HFFc6 (cell line): ENCODE data around the gene TMCO2. TPM values are rescaled to one million over a fixed set of nuclear protein-coding genes. Genes with fewer than 3 reads are reported as not detected.

Source experiments
- DNase-seq: peaks from one replicate; pipeline ENCODE4 v3.0.0-alpha.2; 2018
- H3K27ac Mint-ChIP-seq: 2 replicates; pipeline ENCODE4 v1.8.0; 2020; ENCODE audit warnings: mild to moderate bottlenecking, mixed read lengths
- H3K27me3 Mint-ChIP-seq: 2 replicates; pipeline ENCODE4 v1.8.0; 2021; ENCODE audit warnings: mild to moderate bottlenecking, moderate library complexity, mixed read lengths; ENCODE audit not compliant: insufficient read depth
- H3K36me3 Mint-ChIP-seq: 2 replicates; pipeline ENCODE4 v1.8.0; 2021; ENCODE audit warnings: low read depth, mixed read lengths
- H3K4me1 Mint-ChIP-seq: 2 replicates; pipeline ENCODE4 v1.8.0; 2020; ENCODE audit warnings: low read depth, mixed read lengths
- H3K4me3 Mint-ChIP-seq: 2 replicates; pipeline ENCODE4 v1.8.0; 2020; ENCODE audit warnings: mild to moderate bottlenecking, moderate library complexity, mixed read lengths
- H3K9me3 Mint-ChIP-seq: 2 replicates; pipeline ENCODE4 v1.8.0; 2020; ENCODE audit warnings: mild to moderate bottlenecking, mixed read lengths
- CTCF ChIP-seq: fragments of 200-600 bp; sonication (generic); IDR thresholded peaks from 2 replicates; pipeline ENCODE4 v1.5.0; 2021; ENCODE audit warnings: antibody characterized with exemption, mild to moderate bottlenecking
- total RNA-seq, 6 experiments: library from RNA; stranded (reverse); fragmentation: NEBNext Ultra II Directional; extraction: Animal tissue kit (Norgen Biotek cat#: 25700); gene quantifications; 2 replicates in 1 of 6; 3 replicates in 5 of 6; pipeline ENCODE4 v1.2.3, GENCODE V29; 2021

Gene TMCO2
- total RNA-seq, 6 experiments from 2014 or later, result not detected

- Mint-ChIP-seq H3K27ac (peak overlapping the region; percentile 99), H3K9me3 (no peaks in the 10 kb centered on the region), H3K36me3 (peaks cover 8% of the 10 kb centered on the region; the same call in 1 of the 2 replicates), H3K4me1 (peaks cover 23% of the 10 kb centered on the region), H3K27me3 (peaks cover 2% of the 10 kb centered on the region; the same call in 1 of the 2 replicates), H3K4me3 (peak overlapping the region; percentile 96)
- DNase-seq, result no peak
- TF ChIP-seq CTCF, result no peak
Measured at GRCh38 chr1:40257313-40257687, 9.6 kb downstream of the TMCO2 start.

GRCh38 chr1:40257688-40258444 lies 10.1 kb downstream of the TMCO2 start, which contains the start of gene ZMPSTE24:
Gene ZMPSTE24, plus strand, starts transcription at chr1:40258236. Its CDS starts 36 bp downstream, at chr1:40258272.
- peak within 1 kb of the TSS; percentile 99 for H3K27ac Mint-ChIP-seq
- H3K4me3 Mint-ChIP-seq, result peak within 1 kb of the TSS; percentile 96
- peaks cover 28% of the 10 kb centered on the region for H3K4me1 Mint-ChIP-seq
- no peaks in the 10 kb centered on the region for H3K9me3 Mint-ChIP-seq
- peaks cover 2% of the 10 kb centered on the region; the same call in 1 of the 2 replicates for H3K27me3 Mint-ChIP-seq
- TF ChIP-seq CTCF, result no peak
- peak; percentile 99 for DNase-seq
- H3K36me3 Mint-ChIP-seq, result peaks cover 12% of the 10 kb centered on the region

- H3K4me3 Mint-ChIP-seq, result peak overlapping the region; percentile 96
- no peak for DNase-seq
- no peak for TF ChIP-seq CTCF
- peak overlapping the region; percentile 99 for H3K27ac Mint-ChIP-seq
- H3K9me3 Mint-ChIP-seq, result no peaks in the 10 kb centered on the region
- H3K36me3 Mint-ChIP-seq, result peaks cover 18% of the 10 kb centered on the region
- peaks cover 33% of the 10 kb centered on the region for H3K4me1 Mint-ChIP-seq
- peaks cover 2% of the 10 kb centered on the region; the same call in 1 of the 2 replicates for H3K27me3 Mint-ChIP-seq
Measured at GRCh38 chr1:40258445-40258769, 10.7 kb downstream of the TMCO2 start.

- peaks cover 27% of the 10 kb centered on the region for H3K36me3 Mint-ChIP-seq
Measured at GRCh38 chr1:40264354-40264781, 16.6 kb downstream of the TMCO2 start.

GRCh38 chr1:40265298-40265697 lies 17.6 kb downstream of the TMCO2 start:
- Mint-ChIP-seq H3K27me3 (no peaks in the 10 kb centered on the region), H3K27ac (no peak overlapping the region), H3K4me1 (peaks cover 57% of the 10 kb centered on the region), H3K4me3 (no peak overlapping the region), H3K9me3 (no peaks in the 10 kb centered on the region), H3K36me3 (peaks cover 34% of the 10 kb centered on the region)
- no peak for DNase-seq
- no peak for TF ChIP-seq CTCF

More at GRCh38 chr1:40264354-40264781, 16.6 kb downstream of the TMCO2 start:
- H3K27me3 Mint-ChIP-seq, result no peaks in the 10 kb centered on the region
- TF ChIP-seq CTCF, result no peak
- no peak for DNase-seq
- H3K4me1 Mint-ChIP-seq, result peaks cover 49% of the 10 kb centered on the region
- no peak overlapping the region for H3K27ac Mint-ChIP-seq
- no peak overlapping the region for H3K4me3 Mint-ChIP-seq
- no peaks in the 10 kb centered on the region for H3K9me3 Mint-ChIP-seq
